Spleen (tissue), 7 donors: ENCODE results near the gene DSCAML1.

Source experiments
- POLR2A ChIP-seq, 3 donors: fragments of 450-650 bp; IDR thresholded peaks; one replicate each; pipeline ENCODE4 v1.5.1; 2017; ENCODE audit warnings: antibody characterized with exemption in 3 of 3, mild to moderate bottlenecking in 1 of 3
- POLR2AphosphoS5 ChIP-seq, 3 donors: sonication (generic); formaldehyde crosslinking; IDR thresholded peaks; one replicate each; pipeline ENCODE4 v1.5.1; 2017; ENCODE audit warnings: antibody characterized with exemption in 3 of 3
- TF ChIP-seq, protein P1 (sequence below), 11 experiments: fragments of 200-600 bp in 7 of 11; fragments of 450-650 bp in 4 of 11; sonication (generic) in 4 of 11; IDR thresholded peaks in 8 of 11; conservative IDR thresholded peaks in 3 of 11; 1 replicate in 7 of 11; 2 replicates in 4 of 11; pipeline versions ENCODE4 v1.4.0 to v1.8.0; 2016 to 2021; ENCODE audit warnings: antibody characterized with exemption in 11 of 11, inconsistent platforms in 4 of 11, mild to moderate bottlenecking in 1 of 11
- donor health status: DM: no; HTN: no; CAD: no; lungs with moderate emphysema.
- donor health status: DM: no; HTN: no; CAD: no.
- donor health status: DM: no; HTN: no; CAD: no.

DNA sequence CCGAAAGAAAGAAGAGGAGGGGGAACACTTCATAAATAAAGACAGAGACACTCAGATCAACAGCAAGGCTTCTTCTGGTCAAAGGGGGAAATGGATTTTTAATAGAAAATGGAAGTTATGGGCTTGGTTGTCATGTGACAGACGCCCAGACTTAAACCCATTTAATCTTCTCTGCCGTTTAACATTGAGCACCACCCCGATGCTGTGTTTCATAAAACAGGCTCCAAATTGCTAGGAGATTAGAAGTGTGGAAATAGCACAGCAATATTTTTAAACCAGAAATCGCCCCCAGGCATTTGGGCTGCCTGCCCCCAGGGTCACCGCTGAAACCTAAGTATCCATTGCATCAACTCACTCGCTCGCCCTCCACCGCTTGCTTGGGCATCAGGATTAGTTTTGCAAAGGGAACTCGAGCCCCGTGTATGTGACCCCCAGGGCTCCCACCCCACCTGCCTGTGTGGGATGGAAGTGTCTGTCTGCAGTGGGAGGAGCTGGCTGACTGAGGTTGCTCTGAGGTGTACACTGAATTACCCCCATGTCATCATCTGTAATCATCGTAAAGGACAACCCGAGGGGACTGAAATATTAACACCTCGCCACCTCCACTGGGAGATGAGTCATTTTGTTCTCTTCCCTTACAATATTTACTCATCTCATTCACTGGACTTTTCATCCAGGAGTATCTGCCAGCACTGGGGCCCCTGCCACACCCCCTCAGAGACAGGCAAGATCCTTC lies 10.7 kb downstream of the DSCAML1 start:
- TF ChIP-seq, protein P1, sequence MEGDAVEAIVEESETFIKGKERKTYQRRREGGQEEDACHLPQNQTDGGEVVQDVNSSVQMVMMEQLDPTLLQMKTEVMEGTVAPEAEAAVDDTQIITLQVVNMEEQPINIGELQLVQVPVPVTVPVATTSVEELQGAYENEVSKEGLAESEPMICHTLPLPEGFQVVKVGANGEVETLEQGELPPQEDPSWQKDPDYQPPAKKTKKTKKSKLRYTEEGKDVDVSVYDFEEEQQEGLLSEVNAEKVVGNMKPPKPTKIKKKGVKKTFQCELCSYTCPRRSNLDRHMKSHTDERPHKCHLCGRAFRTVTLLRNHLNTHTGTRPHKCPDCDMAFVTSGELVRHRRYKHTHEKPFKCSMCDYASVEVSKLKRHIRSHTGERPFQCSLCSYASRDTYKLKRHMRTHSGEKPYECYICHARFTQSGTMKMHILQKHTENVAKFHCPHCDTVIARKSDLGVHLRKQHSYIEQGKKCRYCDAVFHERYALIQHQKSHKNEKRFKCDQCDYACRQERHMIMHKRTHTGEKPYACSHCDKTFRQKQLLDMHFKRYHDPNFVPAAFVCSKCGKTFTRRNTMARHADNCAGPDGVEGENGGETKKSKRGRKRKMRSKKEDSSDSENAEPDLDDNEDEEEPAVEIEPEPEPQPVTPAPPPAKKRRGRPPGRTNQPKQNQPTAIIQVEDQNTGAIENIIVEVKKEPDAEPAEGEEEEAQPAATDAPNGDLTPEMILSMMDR (IDR thresholded peaks at IDR 0.05 in 8 of 11, conservative IDR thresholded peaks at IDR 0.05 in 3 of 11), result no peak
- no peak for TF ChIP-seq POLR2AphosphoS5 (IDR thresholded peaks at IDR 0.05)
- no peak for TF ChIP-seq POLR2A (IDR thresholded peaks at IDR 0.05)
